GM10847 (cell line): ENCODE data around the gene FKBP15.

Source experiments
- POLR2A ChIP-seq: IDR thresholded peaks from 2 replicates; pipeline ENCODE4 v1.6.1; 2011; ENCODE audit not compliant: insufficient read length; ENCODE audit errors: extremely low read depth

FKBP15 gene

DNA sequence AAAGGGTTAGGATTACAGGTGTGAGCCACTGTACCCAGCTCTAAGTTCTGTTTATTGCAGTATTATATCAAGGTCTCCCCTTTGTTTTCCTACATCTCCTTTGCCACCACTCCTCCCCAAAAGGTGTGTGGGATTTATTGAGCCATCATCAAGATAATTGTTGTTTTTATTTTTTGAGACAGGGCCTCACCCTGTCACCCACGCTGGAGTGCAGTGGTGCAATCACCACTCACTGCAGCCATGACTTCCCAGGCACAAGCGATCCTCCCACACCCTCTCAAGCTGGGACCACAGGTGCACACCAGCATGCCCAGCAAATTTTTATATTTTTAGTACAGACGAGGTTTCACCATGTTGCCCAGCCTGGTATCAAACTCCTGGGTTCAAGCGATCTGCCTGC is 24.8 kb upstream of the FKBP15 start:
- no peak for TF ChIP-seq POLR2A

DNA sequence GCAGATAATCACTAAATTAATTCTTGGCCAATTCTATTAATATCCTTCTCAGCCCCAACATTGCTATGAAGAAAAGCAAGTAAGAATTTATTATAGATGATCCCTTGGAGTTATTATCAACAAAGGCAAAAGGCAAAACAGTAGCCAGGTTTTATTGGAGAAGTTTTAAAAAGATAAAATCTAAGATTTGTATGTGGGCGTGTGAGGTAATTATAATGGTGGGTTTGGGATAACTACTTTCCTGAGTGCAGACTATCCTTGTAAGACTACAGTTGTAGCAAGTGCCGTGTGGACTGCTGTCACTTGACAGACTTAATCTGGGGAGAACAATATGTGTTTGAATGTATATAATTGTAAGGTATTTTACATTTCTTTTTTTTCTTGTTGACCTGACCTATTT is 23.5 kb upstream of the FKBP15 start:
- no peak for TF ChIP-seq POLR2A

DNA sequence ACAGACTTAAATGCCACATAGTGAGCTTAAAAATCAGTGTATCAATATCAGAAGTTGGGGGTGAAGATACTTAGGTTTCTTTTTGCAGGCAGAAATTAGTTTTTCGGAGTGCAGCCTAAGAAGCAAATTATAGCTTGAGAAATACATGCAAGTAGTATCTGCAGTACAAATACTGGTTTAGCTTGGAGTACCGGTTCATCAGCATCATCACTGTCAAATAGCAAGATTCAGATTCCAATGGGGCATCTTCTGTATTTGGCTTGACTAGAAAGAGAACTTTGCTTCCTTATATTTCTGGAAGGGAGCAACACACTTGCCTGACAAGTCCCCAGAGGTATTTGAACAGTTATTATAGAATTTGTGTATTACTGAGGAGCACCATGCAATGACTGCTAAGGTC is 20.1 kb upstream of the FKBP15 start:
- no peak for TF ChIP-seq POLR2A

DNA sequence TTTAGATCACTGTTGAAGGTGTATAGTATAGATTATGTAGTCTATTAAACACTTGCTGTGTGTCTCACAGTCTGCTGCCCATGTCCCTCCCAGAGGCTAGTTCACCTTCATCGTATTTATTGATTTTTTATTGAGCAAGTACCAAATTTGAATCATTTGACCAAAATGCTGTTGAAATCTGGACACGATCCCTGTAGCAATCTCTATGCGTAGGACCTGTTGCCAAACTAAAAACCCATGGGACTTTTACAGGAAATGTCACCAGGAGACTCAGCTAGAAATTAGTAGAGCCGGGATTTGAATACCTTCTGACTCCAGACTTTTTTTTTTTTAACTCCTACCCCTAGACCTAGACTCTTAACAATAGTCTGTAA is 17.8 kb upstream of the FKBP15 start:
- no peak for TF ChIP-seq POLR2A

DNA sequence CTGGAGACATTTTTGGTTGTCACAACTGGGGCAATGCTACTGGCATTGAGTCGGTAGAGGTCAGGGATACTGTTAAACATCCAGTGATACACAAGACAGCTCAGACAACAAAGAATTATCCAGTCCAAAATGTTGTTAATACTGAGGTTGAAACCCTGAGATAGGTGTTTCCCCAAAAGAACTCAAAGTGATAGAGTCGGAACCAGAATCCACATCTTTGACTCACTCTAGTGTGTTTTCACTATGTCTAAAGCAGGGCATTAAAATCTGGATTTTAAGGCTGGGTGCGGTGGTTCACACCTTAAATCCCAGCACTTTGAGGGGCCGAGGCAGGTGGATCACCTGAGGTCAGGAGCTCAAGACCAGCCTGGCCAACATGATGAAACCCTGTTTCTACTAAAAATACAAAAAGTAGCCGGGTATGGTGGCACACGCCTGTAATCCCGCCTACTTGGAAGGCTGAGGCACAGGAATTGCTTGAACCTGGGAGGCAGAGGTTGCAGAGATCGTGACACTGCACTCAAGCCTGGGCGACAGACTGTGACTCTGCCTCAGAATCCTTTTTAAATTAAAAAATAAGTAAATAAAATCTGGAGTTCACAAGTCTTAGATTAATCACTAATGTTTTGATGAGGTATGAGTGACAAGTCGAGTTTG is 17.3 kb upstream of the FKBP15 start:
- TF ChIP-seq POLR2A = no peak

DNA sequence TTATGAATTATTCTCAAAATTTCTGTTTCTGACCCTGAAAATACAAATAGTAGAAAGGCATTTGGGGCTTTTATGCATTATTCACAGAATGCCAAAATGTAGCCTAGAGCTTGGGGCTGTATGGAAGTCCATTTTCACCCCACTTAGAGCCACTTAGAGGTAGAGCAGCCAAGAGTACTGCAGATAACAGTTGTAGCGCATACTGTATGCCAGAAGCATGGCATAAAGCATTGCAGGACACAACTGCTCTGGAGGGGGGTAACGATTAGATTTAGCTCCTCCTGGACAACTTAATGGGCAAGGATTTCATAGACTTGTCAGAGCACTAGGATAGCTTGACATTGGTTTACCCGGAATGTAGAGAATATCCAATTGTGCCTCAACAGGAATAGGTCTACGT is 15.9 kb upstream of the FKBP15 start:
- no peak for TF ChIP-seq POLR2A

DNA sequence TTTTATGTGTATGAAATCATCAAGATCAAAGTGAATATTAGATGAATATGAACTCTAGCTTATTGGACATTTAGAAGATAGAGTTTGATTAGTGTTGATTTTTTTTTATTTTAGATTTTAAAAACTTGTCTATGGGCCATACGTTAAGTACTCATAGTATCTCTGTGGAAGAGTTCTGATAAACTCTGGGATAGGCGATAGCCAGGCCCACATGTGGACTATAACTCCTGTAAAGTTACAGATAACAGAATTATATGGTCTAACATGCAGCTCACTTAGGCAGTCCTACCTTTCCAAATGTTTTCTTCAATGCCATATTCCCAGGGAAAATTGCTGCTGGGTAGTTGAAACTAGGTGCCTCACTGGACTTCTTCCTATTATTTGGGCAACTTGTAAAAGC is 10.6 kb upstream of the FKBP15 start:
- TF ChIP-seq POLR2A = no peak

DNA sequence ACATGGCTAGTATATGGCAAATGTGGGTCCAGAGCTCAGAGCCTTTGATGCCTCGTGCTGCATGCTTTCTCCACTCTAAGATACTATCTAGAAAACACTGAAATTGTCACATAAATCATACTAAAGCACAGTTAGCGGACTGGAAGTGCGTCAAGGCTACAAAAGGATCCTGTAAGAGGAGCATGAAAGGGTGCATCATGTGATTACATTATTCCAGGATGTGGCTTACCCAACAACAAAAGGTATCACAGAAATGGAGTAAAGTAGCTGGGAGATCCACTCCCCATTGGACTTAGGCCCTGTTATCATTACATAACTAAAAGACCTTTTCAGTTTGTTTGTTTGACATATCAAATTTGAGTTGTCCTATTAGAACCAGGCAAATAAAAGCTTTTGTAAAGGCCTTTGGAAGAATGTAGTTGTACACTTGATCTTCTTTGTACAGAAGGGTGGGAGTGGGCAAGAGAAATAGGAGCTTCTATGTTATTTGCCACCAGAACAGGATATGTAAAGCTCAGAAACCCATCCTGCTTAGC is 7.1 kb upstream of the FKBP15 start:
- no peak for TF ChIP-seq POLR2A

DNA sequence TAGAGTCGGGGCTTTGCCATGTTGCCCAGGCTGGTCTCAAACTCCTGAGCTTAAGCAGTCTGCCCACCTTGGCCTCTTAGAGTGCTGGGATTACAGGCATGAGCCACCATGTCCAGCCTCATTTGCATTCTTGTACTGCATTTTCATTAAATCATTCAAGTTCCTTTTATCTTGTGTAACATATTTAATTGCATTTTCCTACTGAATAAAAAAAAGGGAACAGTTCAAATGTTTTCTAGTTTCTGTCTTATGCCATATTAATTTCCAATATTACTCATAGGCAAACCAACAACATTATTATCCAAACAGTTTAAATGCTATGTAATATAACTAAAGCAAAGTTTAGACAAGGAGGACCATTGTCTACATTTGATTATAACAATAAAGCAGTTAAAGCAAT is 6.4 kb upstream of the FKBP15 start:
- TF ChIP-seq POLR2A = no peak

DNA sequence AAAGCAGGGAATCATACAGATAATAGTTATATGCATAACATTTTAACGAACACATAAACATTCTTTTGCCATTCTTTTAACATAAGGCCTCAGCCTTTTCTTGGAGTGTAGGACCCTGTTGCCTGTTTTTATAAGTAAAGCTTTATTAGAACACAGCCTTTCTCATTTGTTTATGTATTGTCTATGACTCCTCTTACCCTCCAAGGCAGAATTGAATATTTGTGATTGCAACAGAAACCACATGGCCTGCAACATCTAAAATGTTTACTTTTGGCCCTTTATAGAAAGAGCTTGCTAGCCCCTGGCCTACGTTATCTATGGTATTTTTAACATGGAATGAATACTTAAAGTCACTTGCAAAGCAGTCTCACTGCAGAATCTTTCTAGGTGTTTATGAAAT is 2.9 kb upstream of the FKBP15 start:
- TF ChIP-seq POLR2A = no peak

DNA sequence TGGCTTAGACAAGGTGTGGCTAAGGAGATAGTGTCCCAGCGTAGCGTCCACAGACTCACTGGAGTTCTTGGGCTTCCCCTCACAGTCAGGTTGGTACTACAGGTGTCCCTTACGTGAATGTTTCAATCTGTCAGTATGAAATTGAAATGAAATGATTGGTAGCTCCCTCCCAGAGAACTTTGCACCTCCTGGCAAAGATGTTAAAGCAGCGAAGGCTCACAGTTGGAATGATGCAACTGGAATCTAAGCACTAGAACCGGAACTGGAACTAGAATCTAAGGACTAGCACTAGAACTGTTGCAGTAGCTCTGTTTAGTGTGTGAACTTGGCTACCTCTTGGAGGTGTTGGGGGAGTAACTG is 1.4 kb upstream of the FKBP15 start:
- no peak for TF ChIP-seq POLR2A

DNA sequence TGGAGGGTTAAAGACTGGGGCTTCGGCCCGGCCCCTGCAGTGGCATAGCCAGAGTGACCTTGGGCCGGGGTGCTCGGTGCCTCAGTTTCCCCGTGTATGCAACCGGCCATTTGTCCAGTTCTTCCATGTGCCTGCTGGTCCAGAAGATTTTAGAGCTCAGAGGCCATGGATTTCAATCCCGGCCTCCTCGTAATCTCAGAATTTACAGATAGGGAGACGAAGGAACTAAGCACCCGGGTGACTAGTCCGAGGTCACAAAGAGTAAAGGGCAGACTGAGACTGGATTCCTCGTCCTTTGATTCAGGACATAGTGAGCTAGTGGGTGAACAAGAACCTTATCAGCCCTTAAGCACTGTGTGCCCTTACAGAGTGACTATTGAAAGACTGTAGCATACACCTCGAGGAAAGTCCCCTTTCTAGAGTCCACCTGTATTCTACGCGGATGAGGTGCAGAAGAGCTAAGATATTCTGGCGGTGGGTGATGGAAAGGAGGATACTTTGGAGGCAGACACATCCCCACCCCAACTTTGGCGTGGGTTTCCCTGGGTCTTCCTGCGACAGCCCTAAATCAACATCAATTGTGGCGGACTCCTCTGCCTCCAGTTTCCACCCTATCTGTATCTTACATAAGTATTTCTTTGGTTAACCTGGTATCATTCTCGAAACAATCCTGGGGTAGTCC is 864 bp upstream of the FKBP15 start:
- no peak for TF ChIP-seq POLR2A

DNA sequence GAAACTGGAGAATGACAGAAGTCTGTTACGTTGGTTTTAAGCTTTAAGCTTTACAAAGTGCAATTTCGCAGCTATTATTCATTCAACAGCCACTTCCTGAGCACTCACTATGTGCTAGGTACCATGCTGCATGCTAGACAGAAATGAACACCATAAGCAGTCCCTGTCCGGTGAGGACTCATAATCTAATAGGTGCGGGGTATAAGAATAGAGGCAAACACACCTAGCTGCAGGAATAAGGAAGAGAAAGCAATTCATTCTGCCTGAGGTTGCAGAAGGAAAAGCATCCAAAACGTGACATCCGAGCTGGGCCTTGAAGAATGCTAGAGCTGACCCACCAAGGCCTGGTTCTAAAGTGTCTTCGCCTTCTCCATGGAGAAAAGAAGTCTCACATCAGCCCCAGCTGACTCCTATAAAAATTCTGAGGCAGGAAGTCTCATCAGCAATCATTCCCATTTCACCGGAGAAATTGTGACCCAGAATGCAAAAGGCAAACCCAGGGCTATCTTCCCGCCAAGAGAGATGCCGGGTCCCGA is 542 bp downstream of the FKBP15 start:
- TF ChIP-seq POLR2A = no peak

DNA sequence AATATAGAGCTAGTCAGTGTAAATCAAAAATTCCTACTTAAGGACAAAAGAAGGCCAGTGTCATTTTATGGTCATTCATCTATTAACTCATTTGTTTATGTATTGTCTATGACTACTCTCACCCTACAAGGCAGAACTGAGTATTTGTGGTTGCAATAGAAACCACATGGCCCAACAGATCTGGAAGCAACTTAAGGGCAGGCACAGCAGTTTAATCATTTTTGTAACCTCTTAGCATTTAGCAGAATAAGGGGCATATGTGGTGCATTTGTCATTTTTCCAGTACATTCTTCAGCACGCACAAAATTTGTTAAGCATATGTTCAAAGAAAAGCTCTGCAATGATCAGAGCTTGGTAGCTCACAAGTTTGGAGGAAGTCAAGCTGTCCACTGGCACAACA is 1.1 kb downstream of the FKBP15 start:
- TF ChIP-seq POLR2A = no peak

DNA sequence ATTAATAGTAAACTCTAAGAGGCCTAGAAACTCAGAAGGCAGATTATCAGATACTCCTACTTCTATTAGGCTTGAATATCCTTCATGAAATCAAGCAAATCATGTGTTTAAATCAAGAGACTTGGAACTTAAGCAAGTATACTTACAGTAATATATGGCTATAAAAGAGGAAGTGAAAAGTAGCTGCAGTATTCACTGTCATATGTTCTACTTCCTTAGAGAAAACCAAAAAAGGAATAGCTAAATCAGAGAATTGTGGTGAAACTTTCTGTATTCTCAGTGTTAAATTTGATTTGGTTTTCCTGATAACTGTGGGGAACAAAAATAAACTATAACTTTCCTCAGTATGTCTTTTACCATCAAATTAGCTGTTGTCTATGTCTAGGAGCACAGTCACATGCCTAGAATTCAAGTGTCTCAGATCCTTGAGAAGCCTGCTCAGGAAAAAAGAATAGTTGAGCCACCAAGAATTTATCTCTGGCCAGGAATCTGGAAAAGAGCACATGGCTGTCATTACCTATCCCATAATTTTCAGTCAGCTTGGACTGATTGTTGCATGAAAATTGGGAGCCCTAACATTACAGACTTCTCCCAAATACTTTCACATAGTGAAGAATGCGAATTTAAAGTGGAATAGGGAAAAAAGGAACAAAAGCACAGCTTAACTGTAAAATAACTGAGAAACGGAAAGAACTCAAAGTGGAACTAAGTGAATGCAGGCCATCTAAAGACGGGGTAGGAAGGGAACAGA is 1.7 kb downstream of the FKBP15 start:
- TF ChIP-seq POLR2A = no peak

DNA sequence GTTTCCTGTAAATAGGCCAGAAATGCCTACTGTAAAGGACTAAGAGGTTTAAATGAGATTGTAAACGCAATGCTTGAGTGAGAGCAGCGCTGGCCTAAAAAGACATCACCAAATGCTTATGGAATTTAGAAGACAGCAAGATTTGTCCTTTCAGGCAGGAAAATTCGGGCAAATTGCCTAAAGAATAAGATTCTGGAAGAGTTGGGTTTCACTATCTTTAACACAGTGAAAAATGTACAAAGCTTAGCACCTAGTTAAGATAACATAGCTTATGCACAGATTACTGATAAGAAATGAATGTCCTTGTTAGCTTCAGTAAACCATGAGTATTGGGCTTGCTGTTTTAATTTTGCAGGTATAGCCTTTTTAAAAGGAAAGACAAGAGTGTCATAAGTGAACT is 4.7 kb downstream of the FKBP15 start:
- no peak for TF ChIP-seq POLR2A
